DOHH2 (cell line): Measurements from ENCODE around the gene SOX5.
"Not testable (repeated sequence)": the region's sequence is repeated elsewhere in the genome, so short reads cannot be mapped to it uniquely, and the experiment has no call there.

Experiments used
- H3F3A ChIP-seq: fragments of 200-600 bp; sonication (generic), shearing (Covaris generic); 2 replicates; pipeline ENCODE4 v1.6.0; 2016; ENCODE audit warnings: antibody characterized with exemption, mild to moderate bottlenecking; ENCODE audit not compliant: control insufficient read depth, insufficient read depth
- H3K27ac ChIP-seq: fragments of 200-600 bp; sonication (generic); 2 replicates; pipeline ENCODE4 v1.5.1; 2014; ENCODE audit warnings: low read depth, mild to moderate bottlenecking, low read length, moderate library complexity
- H3K27me3 ChIP-seq: fragments of 200-600 bp; sonication (generic); 2 replicates; pipeline ENCODE4 v1.6.1; 2014; ENCODE audit warnings: mild to moderate bottlenecking, low read length, mixed read lengths; ENCODE audit not compliant: control insufficient read depth
- H3K36me3 ChIP-seq: fragments of 200-600 bp; sonication (generic); 2 replicates; pipeline ENCODE4 v1.6.1; 2014; ENCODE audit warnings: mild to moderate bottlenecking, low read length, moderate library complexity, mixed read lengths; ENCODE audit not compliant: control insufficient read depth
- H3K4me1 ChIP-seq: fragments of 200-600 bp; sonication (generic); 2 replicates; pipeline ENCODE4 v1.6.1; 2014; ENCODE audit warnings: mild to moderate bottlenecking, low read length, mixed read lengths; ENCODE audit not compliant: control insufficient read depth
- H3K4me2 ChIP-seq: fragments of 200-600 bp; sonication (generic); 2 replicates; pipeline ENCODE4 v1.6.0; 2014; ENCODE audit warnings: mild to moderate bottlenecking, low read length, moderate library complexity
- H3K4me3 ChIP-seq: fragments of 200-600 bp; sonication (generic); 2 replicates; pipeline ENCODE4 v1.5.1; 2014; ENCODE audit warnings: mild to moderate bottlenecking, low read length, mixed read lengths
- H3K79me2 ChIP-seq: fragments of 200-600 bp; sonication (generic); 2 replicates; pipeline ENCODE4 v1.6.1; 2014; ENCODE audit warnings: mild to moderate bottlenecking, low read length, mixed read lengths; ENCODE audit not compliant: control insufficient read depth
- H3K9me2 ChIP-seq: fragments of 200-600 bp; sonication (generic); replicated peaks from 2 replicates; pipeline ENCODE4 v1.6.1; 2014; ENCODE audit warnings: mild to moderate bottlenecking, low read length, mixed read lengths; ENCODE audit not compliant: control insufficient read depth
- H3K9me3 ChIP-seq: fragments of 200-600 bp; sonication (generic); 2 replicates; pipeline ENCODE4 v1.6.1; 2014; ENCODE audit warnings: antibody characterized with exemption, low read length, mixed read lengths; ENCODE audit not compliant: control insufficient read depth, insufficient read depth
- H4K20me1 ChIP-seq: fragments of 200-600 bp; sonication (generic); 2 replicates; pipeline ENCODE4 v1.6.0; 2014; ENCODE audit warnings: low read depth, mild to moderate bottlenecking, antibody characterized with exemption, low read length, moderate library complexity; ENCODE audit not compliant: control insufficient read depth, insufficient read depth
- EZH2phosphoT487 ChIP-seq: fragments of 200-600 bp; sonication (generic); IDR thresholded peaks from 2 replicates; pipeline ENCODE4 v1.6.1; 2017; ENCODE audit warnings: borderline replicate concordance, mild to moderate bottlenecking, antibody characterized with exemption, low read length, moderate library complexity, mixed read lengths
- TF ChIP-seq, protein P1 (sequence below): fragments of 200-600 bp; sonication (generic); IDR thresholded peaks from one replicate; pipeline ENCODE4 v1.5.1; 2014; ENCODE audit warnings: antibody characterized with exemption, mild to moderate bottlenecking, low read depth, low read length; ENCODE audit not compliant: poor library complexity, severe bottlenecking

SOX5 gene

DNA sequence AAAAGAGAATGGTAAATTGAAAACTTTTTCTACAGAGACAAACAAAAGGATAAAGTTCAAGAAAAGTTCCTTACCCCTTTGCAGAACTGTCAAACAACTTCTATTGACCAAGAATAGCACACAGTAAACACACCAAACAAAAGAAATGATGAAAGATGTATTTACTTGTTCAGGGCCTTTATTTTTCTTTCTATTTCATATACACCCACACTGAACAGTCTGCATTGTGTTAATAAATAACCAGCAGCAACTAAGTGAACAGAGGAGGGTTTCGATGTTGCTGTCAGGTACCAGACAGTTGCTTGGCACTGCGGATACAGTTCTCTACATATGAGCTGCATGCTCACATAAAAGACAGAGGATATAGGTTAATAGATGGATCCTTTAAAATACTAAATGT, 122.1 kb downstream of the SOX5 start:
- Histone ChIP-seq H3K4me2 (no peak overlapping the region), H3K27ac (no peak overlapping the region), H3K36me3 (no peaks in the 10 kb centered on the region), H4K20me1 (no peaks in the 10 kb centered on the region), H3K4me1 (no peaks in the 10 kb centered on the region), H3K79me2 (no peaks in the 10 kb centered on the region), H3K4me3 (no peak overlapping the region), H3K9me3 (no peaks in the 10 kb centered on the region), H3K27me3 (no peaks in the 10 kb centered on the region), H3K9me2 (no peaks in the 10 kb centered on the region), H3F3A (no peaks in the 10 kb centered on the region)
- TF ChIP-seq EZH2phosphoT487, result no peak
- TF ChIP-seq, protein P1, sequence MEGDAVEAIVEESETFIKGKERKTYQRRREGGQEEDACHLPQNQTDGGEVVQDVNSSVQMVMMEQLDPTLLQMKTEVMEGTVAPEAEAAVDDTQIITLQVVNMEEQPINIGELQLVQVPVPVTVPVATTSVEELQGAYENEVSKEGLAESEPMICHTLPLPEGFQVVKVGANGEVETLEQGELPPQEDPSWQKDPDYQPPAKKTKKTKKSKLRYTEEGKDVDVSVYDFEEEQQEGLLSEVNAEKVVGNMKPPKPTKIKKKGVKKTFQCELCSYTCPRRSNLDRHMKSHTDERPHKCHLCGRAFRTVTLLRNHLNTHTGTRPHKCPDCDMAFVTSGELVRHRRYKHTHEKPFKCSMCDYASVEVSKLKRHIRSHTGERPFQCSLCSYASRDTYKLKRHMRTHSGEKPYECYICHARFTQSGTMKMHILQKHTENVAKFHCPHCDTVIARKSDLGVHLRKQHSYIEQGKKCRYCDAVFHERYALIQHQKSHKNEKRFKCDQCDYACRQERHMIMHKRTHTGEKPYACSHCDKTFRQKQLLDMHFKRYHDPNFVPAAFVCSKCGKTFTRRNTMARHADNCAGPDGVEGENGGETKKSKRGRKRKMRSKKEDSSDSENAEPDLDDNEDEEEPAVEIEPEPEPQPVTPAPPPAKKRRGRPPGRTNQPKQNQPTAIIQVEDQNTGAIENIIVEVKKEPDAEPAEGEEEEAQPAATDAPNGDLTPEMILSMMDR, result no peak

DNA sequence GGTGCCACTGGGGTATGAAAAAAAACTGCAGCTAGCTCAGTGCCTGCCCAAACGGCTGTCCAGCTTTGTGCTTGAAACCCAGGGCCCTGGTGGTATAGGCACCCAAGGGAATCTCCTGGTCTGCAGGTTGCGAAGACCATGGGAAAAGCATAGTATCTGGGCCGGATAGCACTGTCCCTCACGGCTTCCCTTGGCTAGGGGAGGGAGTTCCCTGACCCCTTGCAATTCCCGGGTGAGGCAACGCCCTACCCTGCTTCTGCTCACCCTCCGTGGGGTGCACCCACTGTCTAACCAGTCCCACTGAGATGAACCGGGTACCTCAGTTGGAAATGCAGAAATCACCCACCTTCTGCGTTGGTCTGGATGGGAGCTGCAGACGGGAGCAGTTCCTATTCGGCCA, 124.3 kb downstream of the SOX5 start:
- not testable (repeated sequence) for H3K79me2 ChIP-seq, H3K9me3 ChIP-seq, H3K4me3 ChIP-seq, H3K4me1 ChIP-seq, H4K20me1 ChIP-seq, H3K9me2 ChIP-seq, H3K4me2 ChIP-seq, H3K36me3 ChIP-seq, H3K27me3 ChIP-seq, H3F3A ChIP-seq, H3K27ac ChIP-seq

DNA sequence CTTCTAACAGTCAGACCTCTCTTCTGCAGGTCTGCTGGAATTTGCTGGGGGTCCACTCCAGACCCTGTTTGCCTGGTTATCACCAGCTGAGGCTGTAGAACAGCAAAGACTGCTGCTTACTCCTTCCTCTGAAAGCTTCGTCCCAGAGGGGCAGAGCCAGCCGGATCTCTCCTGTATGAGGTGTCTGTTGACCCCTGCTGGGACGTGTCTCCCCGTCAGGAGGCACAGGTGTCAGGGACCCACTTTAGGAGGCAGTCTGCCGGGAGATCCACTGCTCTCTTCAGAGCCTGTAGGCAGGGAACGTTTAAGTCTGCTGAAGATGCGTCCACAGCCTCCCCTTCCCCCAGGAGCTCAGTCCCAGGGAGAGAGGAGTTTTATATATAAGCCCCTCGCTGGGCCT, 125.1 kb downstream of the SOX5 start:
- Histone ChIP-seq H3K4me2 (no peak overlapping the region), H3K4me1 (no peaks in the 10 kb centered on the region), H3K4me3 (no peak overlapping the region), H3F3A (no peaks in the 10 kb centered on the region), H3K36me3 (no peaks in the 10 kb centered on the region), H3K9me2 (no peaks in the 10 kb centered on the region), H3K9me3 (no peaks in the 10 kb centered on the region), H3K27me3 (no peaks in the 10 kb centered on the region), H3K27ac (no peak overlapping the region), H3K79me2 (no peaks in the 10 kb centered on the region), H4K20me1 (no peaks in the 10 kb centered on the region)
- TF ChIP-seq, protein P1, result no peak
- no peak for TF ChIP-seq EZH2phosphoT487

DNA sequence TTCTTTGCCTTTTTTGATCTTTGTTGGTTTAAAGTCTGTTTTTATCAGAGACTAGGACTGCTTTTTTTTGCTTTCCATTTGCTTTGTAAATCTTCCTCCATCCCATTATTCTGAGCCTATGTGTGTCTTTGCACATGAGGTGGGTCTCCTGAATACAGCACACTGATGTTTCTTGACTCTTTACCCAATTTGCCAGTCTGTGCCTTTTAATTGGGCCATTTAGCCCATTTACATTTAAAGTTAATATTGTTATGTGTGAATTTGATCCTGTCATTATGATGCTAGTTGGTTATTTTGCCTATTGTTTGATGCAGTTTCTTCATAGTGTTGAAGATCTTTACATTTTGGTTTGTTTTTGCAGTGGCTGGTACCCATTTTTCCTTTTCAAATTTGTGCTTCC, 126.6 kb downstream of the SOX5 start:
- not testable (repeated sequence) for H3K36me3 ChIP-seq, H3K79me2 ChIP-seq

More for the DNA sequence above, 126.6 kb downstream of the SOX5 start:
- H3K4me3 ChIP-seq, H3K27ac ChIP-seq, H3F3A ChIP-seq, H3K9me3 ChIP-seq, H3K9me2 ChIP-seq, H3K4me2 ChIP-seq, H4K20me1 ChIP-seq, H3K27me3 ChIP-seq, H3K4me1 ChIP-seq: not testable (repeated sequence)
